ENCODE results near the gene RDX. TPM values are rescaled to one million over a fixed set of nuclear protein-coding genes. Genes with fewer than 3 reads are reported as not detected.

RDX gene
- total RNA-seq, 1 donor from 2014 or later = 56.3 TPM

- DNase-seq = peak; percentile 69
Observed at GRCh38 chr11:110128161-110128560, 168.3 kb downstream of the RDX start.

GRCh38 chr11:110126936-110127335 lies 169.5 kb downstream of the RDX start:
- no peak for DNase-seq

- DNase-seq = no peak
Observed at GRCh38 chr11:110125632-110126031, 170.8 kb downstream of the RDX start.

Other genes with a start within 250 kb of the RDX start
- gene ZC3H12C, start 203.2 kb downstream of the RDX start, total RNA-seq = 10.5 TPM
- gene FDX1, start 133.3 kb upstream of the RDX start, total RNA-seq = 7.3 TPM

Measured in skin of body (tissue), 2 donors.